GM19467 (cell line): ENCODE results near the gene USP11.
"Not testable (repeated sequence)": the region's sequence is repeated elsewhere in the genome, so short reads cannot be mapped to it uniquely, and the experiment has no call there.

Experiments used
- ATAC-seq: cut with Tn5 transposase; IDR thresholded peaks from one replicate; pipeline ENCODE4 v1.9.1; 2021; ENCODE audit warnings: mild to moderate bottlenecking, moderate library complexity; ENCODE audit not compliant: unreplicated experiment

USP11 gene

GRCh38 chrX:47242321-47242720 is 9.5 kb downstream of the USP11 start:
- no peak for ATAC-seq

- ATAC-seq = no peak
Measured at GRCh38 chrX:47243351-47243750, 10.5 kb downstream of the USP11 start.

- no peak for ATAC-seq
Measured at GRCh38 chrX:47244676-47245075, 11.9 kb downstream of the USP11 start.

- no peak for ATAC-seq
Measured at GRCh38 chrX:47245156-47245555, 12.3 kb downstream of the USP11 start.

GRCh38 chrX:47247206-47247998 is 14.6 kb downstream of the USP11 start:
- ATAC-seq = no peak

GRCh38 chrX:47247999-47248320 is 15.2 kb downstream of the USP11 start:
- no peak for ATAC-seq

GRCh38 chrX:47248576-47248975 is 15.8 kb downstream of the USP11 start:
- ATAC-seq = no peak

GRCh38 chrX:47250017-47250347 is 17.2 kb downstream of the USP11 start:
- ATAC-seq = no peak

- ATAC-seq = not testable (repeated sequence)
Measured at GRCh38 chrX:47257620-47258019, 24.8 kb downstream of the USP11 start.

GRCh38 chrX:47264483-47265173 is 31.8 kb downstream of the USP11 start:
- no peak for ATAC-seq

- no peak for ATAC-seq
Measured at GRCh38 chrX:47266643-47267042, 33.8 kb downstream of the USP11 start.

GRCh38 chrX:47272013-47272408 is 39.2 kb downstream of the USP11 start:
- no peak for ATAC-seq

GRCh38 chrX:47273011-47273730 is 40.4 kb downstream of the USP11 start:
- ATAC-seq = no peak

- ATAC-seq = no peak
Measured at GRCh38 chrX:47278691-47279090, 45.9 kb downstream of the USP11 start.

- no peak for ATAC-seq
Measured at GRCh38 chrX:47283015-47283771, 50.4 kb downstream of the USP11 start.

- ATAC-seq = not testable (repeated sequence)
Measured at GRCh38 chrX:47284616-47285015, 51.8 kb downstream of the USP11 start.

GRCh38 chrX:47285836-47286320 is 53.1 kb downstream of the USP11 start:
- ATAC-seq = no peak

- no peak for ATAC-seq
Measured at GRCh38 chrX:47293106-47293505, 60.3 kb downstream of the USP11 start.

- ATAC-seq = no peak
Measured at GRCh38 chrX:47296766-47297365, 64.1 kb downstream of the USP11 start.

- ATAC-seq = no peak
Measured at GRCh38 chrX:47297874-47298273, 65.1 kb downstream of the USP11 start.
